ENCODE measurements around the gene ARL16.

The ARL16 gene

GRCh38 chr17:81683584-81684441, at the start of gene ARL16, which contains the start of gene HGS:
TSS of gene ARL16 (minus strand) at chr17:81683797. CDS start at chr17:81683753, 44 bp downstream.
TSS of gene HGS (plus strand) at chr17:81684011. CDS start at chr17:81684067, 56 bp downstream.
- peak; percentile 94 to 96 (median 94) for DNase-seq

GRCh38 chr17:81727324-81728031, 43.9 kb upstream of the ARL16 start:
- no peak for DNase-seq

- DNase-seq = no peak
These were observed 42.4 kb upstream of the ARL16 start for GRCh38 chr17:81726004-81726403.

GRCh38 chr17:81725439-81725838, 41.8 kb upstream of the ARL16 start:
- no peak for DNase-seq

GRCh38 chr17:81723651-81724209, 40.1 kb upstream of the ARL16 start:
- no peak for DNase-seq

GRCh38 chr17:81722184-81723120, 38.9 kb upstream of the ARL16 start:
- DNase-seq = no peak

- DNase-seq = no peak
These were observed 36.9 kb upstream of the ARL16 start for GRCh38 chr17:81720267-81721071.

- no peak for DNase-seq
These were observed 36.0 kb upstream of the ARL16 start for GRCh38 chr17:81719410-81720266.

GRCh38 chr17:81717766-81718089, 34.1 kb upstream of the ARL16 start:
- DNase-seq = no peak

- no peak for DNase-seq
These were observed 33.6 kb upstream of the ARL16 start for GRCh38 chr17:81717049-81717765.

GRCh38 chr17:81716674-81716996, 33.0 kb upstream of the ARL16 start:
- DNase-seq = no peak

- no peak for DNase-seq
These were observed 32.5 kb upstream of the ARL16 start for GRCh38 chr17:81715872-81716673.

GRCh38 chr17:81715107-81715871, 31.7 kb upstream of the ARL16 start:
- DNase-seq = no peak

GRCh38 chr17:81714412-81715106, 31.0 kb upstream of the ARL16 start:
- DNase-seq = no peak

GRCh38 chr17:81713556-81714411, 30.2 kb upstream of the ARL16 start:
- DNase-seq = no peak

- DNase-seq = no peak
These were observed 29.5 kb upstream of the ARL16 start for GRCh38 chr17:81713004-81713555.

All from activated CD4-positive, CD25-positive, alpha-beta regulatory T cell (primary cell).